Measurements from ENCODE around the gene GAMT.

Gene GAMT

DNA sequence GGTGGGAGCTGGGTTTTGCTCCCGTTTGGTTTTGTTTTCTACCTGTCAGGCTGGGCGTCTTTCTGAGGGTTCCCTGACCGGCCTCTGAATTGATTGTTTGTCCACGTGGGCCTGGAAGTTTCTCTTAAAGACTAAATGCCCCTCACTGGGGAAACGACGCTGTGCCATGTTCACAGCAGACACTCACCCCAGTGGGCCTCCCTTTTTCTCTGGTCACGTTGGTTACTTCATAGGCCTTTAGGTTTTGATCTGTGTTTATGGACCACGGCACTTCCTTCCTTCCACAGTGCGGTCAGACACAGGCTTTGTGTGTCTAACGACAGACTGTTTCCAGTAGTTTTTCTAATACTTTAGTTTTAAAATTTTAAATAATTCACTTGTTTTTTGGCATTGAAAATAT, 37.7 kb downstream of the GAMT start:
- DNase-seq, result peak; percentile 32 to 44 (median 38)

DNA sequence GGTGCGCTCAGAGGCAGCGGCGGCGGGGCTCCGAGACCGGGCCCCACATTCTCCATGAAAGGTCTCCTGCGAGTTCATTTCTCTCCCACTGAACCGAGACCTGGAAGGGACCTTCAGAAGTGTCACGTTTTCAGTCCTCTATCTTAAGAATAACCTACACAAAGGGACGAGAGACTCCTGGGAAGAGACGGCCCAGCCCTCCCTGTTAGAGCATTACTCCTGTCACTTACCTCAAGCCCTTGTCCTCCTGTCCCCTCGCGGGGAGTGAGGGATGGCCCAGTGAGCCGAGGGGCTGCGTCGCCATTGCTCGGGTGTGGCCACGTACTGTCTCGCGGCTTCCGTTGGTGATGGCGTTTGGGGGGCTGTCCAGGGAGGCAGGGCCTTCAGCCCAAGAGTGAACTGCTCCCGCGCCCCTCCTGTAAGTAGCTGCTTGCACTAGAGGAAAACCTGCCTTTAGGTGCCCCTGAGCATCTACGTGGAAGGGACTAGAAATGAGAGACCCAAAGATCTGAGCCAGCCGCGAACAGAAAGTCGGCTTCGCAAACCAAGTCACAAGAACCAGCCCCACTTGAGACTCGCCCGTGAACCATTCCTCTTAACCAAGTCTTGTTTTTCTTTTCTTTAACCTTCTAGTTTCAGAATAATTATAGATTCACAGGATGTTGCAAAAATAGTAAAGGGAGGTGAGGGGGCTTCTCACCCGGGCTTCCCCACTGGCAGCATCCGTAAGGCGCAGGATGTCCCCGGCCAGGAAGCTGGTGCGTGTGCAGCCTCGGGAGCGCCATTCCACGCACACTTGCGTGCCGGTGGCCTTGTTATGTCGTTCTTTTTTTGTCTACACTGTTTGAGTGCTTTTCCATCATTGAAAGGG, 38.7 kb downstream of the GAMT start:
- no peak for DNase-seq

GRCh38 chr19:1361601-1362386, 39.5 kb downstream of the GAMT start:
- peak; percentile 39 to 61 (median 59) for DNase-seq

GRCh38 chr19:1360818-1361461, 40.4 kb downstream of the GAMT start:
- DNase-seq, result peak in 2 of 3 donors; percentile 24 to 46

DNA sequence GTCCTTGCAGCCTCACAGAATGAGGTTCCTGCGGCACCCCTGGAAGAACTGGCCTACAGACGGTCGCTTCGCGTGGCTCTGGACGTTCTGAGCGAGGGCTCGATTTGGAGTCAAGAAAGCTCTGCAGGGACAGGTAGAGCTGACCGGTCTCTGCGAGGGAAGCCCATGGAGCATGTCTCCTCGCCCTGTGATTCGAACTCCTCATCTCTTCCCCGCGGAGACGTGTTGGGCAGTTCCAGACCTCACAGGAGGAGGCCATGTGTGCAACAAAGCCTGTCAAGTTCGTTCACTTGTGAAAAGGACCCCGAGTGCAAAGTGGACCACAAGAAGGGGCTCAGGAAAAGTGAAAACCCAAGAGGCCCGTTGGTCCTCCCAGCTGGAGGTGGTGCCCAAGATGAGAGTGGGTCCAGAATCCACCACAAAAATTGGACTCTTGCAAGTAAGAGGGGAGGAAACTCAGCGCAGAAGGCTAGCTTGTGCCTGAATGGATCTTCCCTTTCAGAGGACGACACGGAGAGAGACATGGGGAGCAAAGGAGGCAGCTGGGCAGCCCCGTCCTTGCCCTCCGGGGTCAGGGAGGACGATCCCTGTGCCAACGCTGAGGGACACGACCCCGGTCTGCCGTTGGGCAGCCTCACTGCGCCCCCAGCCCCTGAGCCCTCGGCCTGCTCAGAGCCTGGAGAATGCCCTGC, 41.1 kb downstream of the GAMT start:
- DNase-seq, result no peak

GRCh38 chr19:1357531-1358109, 43.7 kb downstream of the GAMT start:
- no peak for DNase-seq

GRCh38 chr19:1356508-1356865, 44.9 kb downstream of the GAMT start:
- DNase-seq, result no peak

- peak in 2 of 3 donors; percentile 23 to 32 for DNase-seq
These were observed 45.5 kb downstream of the GAMT start for GRCh38 chr19:1355568-1356507.

GRCh38 chr19:1354970-1355567, 46.3 kb downstream of the GAMT start:
- DNase-seq, result no peak

- no peak for DNase-seq
These were observed 48.2 kb downstream of the GAMT start for GRCh38 chr19:1353144-1353543.

GRCh38 chr19:1351381-1351851, 49.9 kb downstream of the GAMT start:
- DNase-seq, result no peak

- no peak for DNase-seq
These were observed 50.5 kb downstream of the GAMT start for GRCh38 chr19:1350867-1351266.

DNA sequence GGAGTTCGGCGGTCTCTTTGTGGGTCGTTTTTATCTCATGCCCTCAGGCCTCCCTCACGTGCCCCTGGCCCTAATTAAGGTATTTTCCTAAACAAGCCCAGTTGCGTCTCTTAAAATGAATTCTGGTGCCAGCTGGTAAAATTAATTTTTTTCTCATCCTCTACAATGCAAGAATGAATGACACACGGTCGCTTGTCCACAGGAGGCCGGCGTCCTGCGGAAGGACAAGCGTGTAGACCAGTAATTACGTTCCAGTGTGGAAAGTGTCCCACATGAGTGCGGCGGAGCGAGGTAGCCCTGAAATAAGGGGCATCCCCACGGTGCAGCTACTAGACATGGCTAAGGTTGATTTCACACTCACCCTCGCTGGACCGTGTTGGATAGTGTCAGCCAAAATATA, 52.1 kb downstream of the GAMT start:
- DNase-seq, result no peak

Measured in suppressor macrophage treated with lipopolysaccharide for 1 hour (primary cell).